K562 (cell line): ENCODE measurements around the gene CALML4. TPM values are rescaled to one million over a fixed set of nuclear protein-coding genes. Genes with fewer than 3 reads are reported as not detected.

Experiments
- ATAC-seq: fragments of 200-7000 bp; cut with Tn5 transposase; 3 replicates; pipeline ENCODE4 v1.9.1; 2020; ENCODE audit warnings: moderate library complexity
- BruUV-seq: library from RNA; stranded (reverse); fragments of 400-500 nt; replicated peaks from 2 replicates; lab custom pipeline; 2021; lab: Mats Ljungman, UMichigan
- CTCF ChIA-PET: fragments of 300-600 bp; formaldehyde crosslinking; extraction: SDS; loops from one replicate; lab custom pipeline; 2021; ENCODE audit warnings: low intra/inter-chr PET ratio; lab: Yijun Ruan, JAX
- POLR2A ChIA-PET: fragments of 300-600, 350-650 bp; sonication (Branson Sonifier 250); formaldehyde crosslinking; extraction: SDS; loops from one replicate; lab custom pipeline; 2021; ENCODE audit warnings: antibody characterized with exemption, inconsistent platforms; lab: Yijun Ruan, JAX
- DNase-seq, 4 experiments: peaks; one replicate each; pipeline versions ENCODE4 v3.0.0 to v3.0.0-alpha.2; 2011 to 2018; ENCODE audit warnings: low spot score in 3 of 4, mixed read lengths in 3 of 4; ENCODE audit errors: extremely low read depth in 1 of 4
- FAIRE-seq: peaks from 2 replicates; lab custom pipeline; 2011; peaks lifted over from hg19 to GRCh38; lab: Jason Lieb, UNC
- H2AFZ ChIP-seq: 2 replicates; pipeline ENCODE4 v1.6.0; 2011; ENCODE audit warnings: low read depth, low read length, control low read depth, inconsistent platforms
- H3K27ac ChIP-seq: fragments of 200-600 bp; 3 replicates; pipeline ENCODE4 v1.8.0; 2011; ENCODE audit warnings: low read depth, mild to moderate bottlenecking, control low read depth, inconsistent platforms, low read length, moderate library complexity, mixed read lengths; ENCODE audit errors: extremely low read depth
- H3K27me3 ChIP-seq, 2 experiments: fragments of 300-600 bp in 1 of 2; 2 replicates in 1 of 2; 3 replicates in 1 of 2; pipeline versions ENCODE4 v1.6.0 to v1.8.0; 2011; ENCODE audit warnings: inconsistent platforms in 2 of 2, low read length in 2 of 2, mild to moderate bottlenecking in 1 of 2, mixed read lengths in 1 of 2, moderate library complexity in 1 of 2; ENCODE audit not compliant: control insufficient read depth in 2 of 2, insufficient read depth in 2 of 2
- H3K36me3 ChIP-seq: fragments of 300-600 bp; 3 replicates; pipeline ENCODE4 v1.8.0; 2011; ENCODE audit warnings: mild to moderate bottlenecking, low read length, inconsistent platforms; ENCODE audit not compliant: control insufficient read depth, insufficient read depth
- H3K4me1 ChIP-seq, 2 experiments: fragments of 200-600 bp in 1 of 2; replicated peaks in 1 of 2; 2 replicates in 1 of 2; 3 replicates in 1 of 2; pipeline versions ENCODE4 v1.5.1 to v1.8.0; 2011; ENCODE audit warnings: inconsistent platforms in 2 of 2, low read length in 2 of 2, mild to moderate bottlenecking in 1 of 2, mixed read lengths in 1 of 2, moderate library complexity in 1 of 2; ENCODE audit not compliant: control insufficient read depth in 2 of 2, insufficient read depth in 2 of 2
- H3K4me2 ChIP-seq: 2 replicates; pipeline ENCODE4 v1.6.1; 2011; ENCODE audit warnings: low read length, control low read depth, inconsistent platforms, mixed read lengths; ENCODE audit not compliant: insufficient read depth
- H3K4me3 ChIP-seq: fragments of 200-600 bp; sonication (generic), shearing (Covaris generic); 2 replicates; pipeline ENCODE4 v1.5.1; 2016; ENCODE audit warnings: control low read depth, inconsistent platforms
- H3K79me2 ChIP-seq: fragments of 200-600 bp; 3 replicates; pipeline ENCODE4 v1.8.0; 2011; ENCODE audit warnings: low read length, inconsistent platforms; ENCODE audit not compliant: control insufficient read depth, insufficient read depth
- H3K9ac ChIP-seq, 2 experiments: 2 replicates each; pipeline versions ENCODE4 v1.6.0 to v1.6.1; 2011; ENCODE audit warnings: low read depth in 2 of 2, low read length in 2 of 2, control low read depth in 1 of 2, inconsistent platforms in 1 of 2, mild to moderate bottlenecking in 1 of 2, mixed read lengths in 1 of 2; ENCODE audit not compliant: insufficient read depth in 1 of 2
- H3K9me1 ChIP-seq: one replicate; pipeline ENCODE4 v1.6.0; 2011; ENCODE audit warnings: inconsistent platforms, mild to moderate bottlenecking, low read length, moderate library complexity; ENCODE audit not compliant: control insufficient read depth, insufficient read depth
- H3K9me3 ChIP-seq: replicated peaks from 2 replicates; pipeline ENCODE4 v1.5.1; 2011; ENCODE audit warnings: low read depth, low read length, inconsistent platforms; ENCODE audit not compliant: control insufficient read depth, insufficient read depth
- H4K20me1 ChIP-seq: replicated peaks from 2 replicates; pipeline ENCODE4 v1.6.1; 2011; ENCODE audit warnings: low read length, inconsistent platforms, mixed read lengths; ENCODE audit not compliant: control insufficient read depth, insufficient read depth
- ATF1 ChIP-seq, 2 experiments: fragments of 450-650 bp in 1 of 2; IDR thresholded peaks; 2 replicates each; pipeline ENCODE4 v1.6.1; 2016; ENCODE audit warnings: missing compliant biosample characterization in 1 of 2, missing genetic modification characterization in 1 of 2
- CTCF ChIP-seq, 3 experiments: IDR thresholded peaks in 2 of 3; conservative IDR thresholded peaks in 1 of 3; 2 replicates each; pipeline ENCODE4 v1.5.1; 2011 to 2012; ENCODE audit warnings: low read length in 3 of 3, mild to moderate bottlenecking in 3 of 3, control low read depth in 2 of 3, improper control_type of control experiment in 1 of 3, inconsistent platforms in 1 of 3, low read depth in 1 of 3, mixed read lengths in 1 of 3, moderate library complexity in 1 of 3; ENCODE audit not compliant: insufficient read depth in 2 of 3
- HDAC2 ChIP-seq: fragments of 450-650 bp; IDR thresholded peaks from 2 replicates; pipeline ENCODE4 v1.6.1; 2016; ENCODE audit warnings: mild to moderate bottlenecking
- JUN ChIP-seq, 2 experiments: sonication (generic) in 1 of 2; formaldehyde crosslinking in 1 of 2; IDR thresholded peaks; 2 replicates each; pipeline versions ENCODE4 v1.6.1 to v1.8.0; 2012 to 2022; ENCODE audit warnings: borderline replicate concordance in 2 of 2, mild to moderate bottlenecking in 2 of 2, improper control_type of control experiment in 1 of 2, low read depth in 1 of 2, low read length in 1 of 2, missing genetic modification reagents in 1 of 2
- TEAD4 ChIP-seq, 2 experiments: sonication (generic) in 1 of 2; formaldehyde crosslinking in 1 of 2; IDR thresholded peaks; 2 replicates each; pipeline versions ENCODE4 v1.6.1 to v1.8.0; 2012 to 2022; ENCODE audit warnings: borderline replicate concordance in 1 of 2, inconsistent platforms in 1 of 2, low read length in 1 of 2, mild to moderate bottlenecking in 1 of 2, missing genetic modification reagents in 1 of 2
- WGBS: fragments of 100-300 bp; shearing (Covaris generic); methylation state at CpG from one replicate; pipeline ENCODE4 v1.1.6; 2016; ENCODE audit warnings: low coverage, mixed read lengths; ENCODE audit not compliant: insufficient coverage; ENCODE audit errors: missing lambda C conversion rate; 5-methylcytosine and 5-hydroxymethylcytosine counted together
- in situ Hi-C: fragments of 300-500 bp; cut with MboI; formaldehyde crosslinking; loops from 4 replicates; pipeline ENCODE4 v1.15.0; 2018; ENCODE audit warnings: inconsistent platforms, mixed read lengths
- intact Hi-C: fragments of 100-400 bp; cut with micrococcal nuclease; formaldehyde crosslinking; loops from 2 replicates; pipeline ENCODE4 v1.14.2; 2022
- polyA plus RNA-seq, 8 experiments: library from polyadenylated mRNA; depleted of rRNA in 4 of 8; stranded (reverse) in 5 of 8; unstranded in 3 of 8; fragments of >200 nt; fragmentation: Nextera tagmentation in 2 of 8; fragmentation: Illumina TruSeq in 1 of 8; extraction: Ambion mirVana in 2 of 8; extraction: Trizol in 1 of 8; gene quantifications; 2 replicates each; pipeline versions ENCODE4 v1.2.1 to v1.2.3, GENCODE V29; 2011 to 2014; ENCODE audit warnings: inconsistent platforms in 1 of 8, missing spikeins in 1 of 8
- total RNA-seq, 7 experiments: library from RNA; depleted of rRNA in 6 of 7; stranded (reverse); fragments of >200 nt in 6 of 7; fragmentation: Illumina TruSeq in 2 of 7; extraction: Trizol in 2 of 7; gene quantifications; 2 replicates each; pipeline versions ENCODE4 v1.2.1 to v1.2.3, GENCODE V29; 2011 to 2021; ENCODE audit warnings: low replicate concordance in 1 of 7
- TF ChIP-seq, protein P1 (sequence below): fragments of 450-650 bp; formaldehyde crosslinking; IDR thresholded peaks from 2 replicates; pipeline ENCODE4 v1.4.0; 2020; ENCODE audit warnings: mild to moderate bottlenecking
- TF ChIP-seq, protein P2 (sequence below): fragments of 450-650 bp; IDR thresholded peaks from 2 replicates; pipeline ENCODE4 v1.6.1; 2016

CALML4 gene
- total and polyA plus RNA-seq, 9 of the 15 experiments (the other 6 are each of a cell fraction or from before 2014, with no cell fraction given): 2.8 to 30.6 (median 15.5) TPM

- Histone ChIP-seq H3K4me2 (peak overlapping the region; percentile 92), H3K27ac (peak overlapping the region; percentile 75), H3K9me1 (no peaks in the 10 kb centered on the region), H3K4me3 (peak overlapping the region; percentile 93), H3K27me3 (no peaks in the 10 kb centered on the region), H3K79me2 (peaks cover 41% of the 10 kb centered on the region), H4K20me1 (peaks cover 14% of the 10 kb centered on the region; the same call in 1 of the 2 replicates), H3K4me1 (peaks cover 33 to 43% of the 10 kb centered on the region in 2 experiments), H3K36me3 (peaks cover 16% of the 10 kb centered on the region; the same call in 2 of the 3 replicates), H3K9ac (peak overlapping the region; percentile 81 to 92), H2AFZ (peak overlapping the region; percentile 100), H3K9me3 (no peaks in the 10 kb centered on the region)
- intact Hi-C loops: no loop called here
- peak; percentile 36 for ATAC-seq
- no peak for FAIRE-seq
- peak in 1 of 4 experiments; percentile 31 for DNase-seq
- WGBS: 46% methylated on average over 19 of the region's 20 CpGs
- in situ Hi-C loops: no loop called here
- POLR2A ChIA-PET: interaction anchor here (0.8 to 2.5 kb wide), 2 partner anchors 11 kb away, joined by 4 to 18 read pairs; no protein-coding TSS in a partner anchor
- BruUV-seq: TSS peak; percentile 86
- CTCF ChIA-PET: no interaction called here
- TF ChIP-seq CTCF (IDR thresholded peaks at IDR 0.05 in 2 of 3, conservative IDR thresholded peaks at IDR 0.05 in 1 of 3; ENCODE audit: insufficient read depth in 2 of 3, low read depth in 1 of 3, low read length in 3 of 3) (peak in 1 of 3 experiments; percentile 19; a peak in 3 of 6 replicates), TEAD4 (IDR thresholded peaks at IDR 0.05; ENCODE audit: low read length) (no peak), TEAD4 (CRISPR knock-in tag; IDR thresholded peaks at IDR 0.05; ENCODE audit: borderline replicate concordance) (0 out of 2 replicates have a peak, but pooled peaks have one; percentile 70), JUN (IDR thresholded peaks at IDR 0.05; ENCODE audit: borderline replicate concordance, low read depth, low read length) (no peak), JUN (CRISPR knock-in tag; IDR thresholded peaks at IDR 0.05; ENCODE audit: borderline replicate concordance) (0 out of 2 replicates have a peak, but pooled peaks have one; percentile 40), ATF1 (CRISPR knock-in tag; IDR thresholded peaks at IDR 0.05) (no peak), ATF1 (tag; IDR thresholded peaks at IDR 0.05) (no peak), HDAC2 (0 out of 2 replicates have a peak, but pooled peaks have one; percentile 0)
- TF ChIP-seq, protein P1, sequence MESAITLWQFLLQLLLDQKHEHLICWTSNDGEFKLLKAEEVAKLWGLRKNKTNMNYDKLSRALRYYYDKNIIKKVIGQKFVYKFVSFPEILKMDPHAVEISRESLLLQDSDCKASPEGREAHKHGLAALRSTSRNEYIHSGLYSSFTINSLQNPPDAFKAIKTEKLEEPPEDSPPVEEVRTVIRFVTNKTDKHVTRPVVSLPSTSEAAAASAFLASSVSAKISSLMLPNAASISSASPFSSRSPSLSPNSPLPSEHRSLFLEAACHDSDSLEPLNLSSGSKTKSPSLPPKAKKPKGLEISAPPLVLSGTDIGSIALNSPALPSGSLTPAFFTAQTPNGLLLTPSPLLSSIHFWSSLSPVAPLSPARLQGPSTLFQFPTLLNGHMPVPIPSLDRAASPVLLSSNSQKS (CRISPR knock-in tag): no peak
- TF ChIP-seq, protein P2, sequence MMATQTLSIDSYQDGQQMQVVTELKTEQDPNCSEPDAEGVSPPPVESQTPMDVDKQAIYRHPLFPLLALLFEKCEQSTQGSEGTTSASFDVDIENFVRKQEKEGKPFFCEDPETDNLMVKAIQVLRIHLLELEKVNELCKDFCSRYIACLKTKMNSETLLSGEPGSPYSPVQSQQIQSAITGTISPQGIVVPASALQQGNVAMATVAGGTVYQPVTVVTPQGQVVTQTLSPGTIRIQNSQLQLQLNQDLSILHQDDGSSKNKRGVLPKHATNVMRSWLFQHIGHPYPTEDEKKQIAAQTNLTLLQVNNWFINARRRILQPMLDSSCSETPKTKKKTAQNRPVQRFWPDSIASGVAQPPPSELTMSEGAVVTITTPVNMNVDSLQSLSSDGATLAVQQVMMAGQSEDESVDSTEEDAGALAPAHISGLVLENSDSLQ: peak; percentile 19; the same call in 1 of the 2 replicates
Observed at GRCh38 chr15:68230157-68231100, 25.3 kb upstream of the CALML4 start.
